K562 (cell line): ENCODE results near the gene SYT7. TPM values are rescaled to one million over a fixed set of nuclear protein-coding genes. Genes with fewer than 3 reads are reported as not detected.

ENCODE experiments used
- ATF1 ChIP-seq, 2 experiments: fragments of 450-650 bp in 1 of 2; IDR thresholded peaks; 2 replicates each; pipeline ENCODE4 v1.6.1; 2016; ENCODE audit warnings: missing compliant biosample characterization in 1 of 2, missing genetic modification characterization in 1 of 2
- CC2D1A ChIP-seq: fragments of 450-650 bp; IDR thresholded peaks from 2 replicates; pipeline ENCODE4 v1.6.1; 2017; ENCODE audit warnings: mild to moderate bottlenecking
- CTBP1 ChIP-seq: fragments of 450-650 bp; IDR thresholded peaks from 2 replicates; pipeline ENCODE4 v1.6.1; 2016; ENCODE audit warnings: borderline replicate concordance
- EP400 ChIP-seq: fragments of 450-650 bp; IDR thresholded peaks from 2 replicates; pipeline ENCODE4 v1.6.1; 2017; ENCODE audit warnings: antibody characterized with exemption, mild to moderate bottlenecking, moderate library complexity
- FOXK2 ChIP-seq, 2 experiments: fragments of 450-650 bp; IDR thresholded peaks in 1 of 2; conservative IDR thresholded peaks in 1 of 2; 2 replicates each; pipeline ENCODE4 v1.6.1; 2016; ENCODE audit warnings: low read depth in 2 of 2, mild to moderate bottlenecking in 1 of 2
- GATA2 ChIP-seq: sonication (generic); formaldehyde crosslinking; IDR thresholded peaks from 2 replicates; pipeline ENCODE4 v1.4.0; 2020; ENCODE audit warnings: mild to moderate bottlenecking, missing genetic modification reagents
- HOXB6 ChIP-seq: fragments of 250-450 bp; sonication (Bioruptor Pico); IDR thresholded peaks from 2 replicates; pipeline ENCODE4 v1.5.1; 2022; ENCODE audit warnings: mild to moderate bottlenecking, borderline replicate concordance
- L3MBTL2 ChIP-seq: fragments of 450-650 bp; IDR thresholded peaks from 2 replicates; pipeline ENCODE4 v1.6.1; 2016; ENCODE audit warnings: mild to moderate bottlenecking, moderate library complexity
- NFYB ChIP-seq: IDR thresholded peaks from 2 replicates; pipeline ENCODE4 v1.6.1; 2011; ENCODE audit warnings: mild to moderate bottlenecking, moderate library complexity; ENCODE audit not compliant: insufficient read length; ENCODE audit errors: extremely low read depth
- PHB2 ChIP-seq: fragments of 450-650 bp; IDR thresholded peaks from 2 replicates; pipeline ENCODE4 v1.6.1; 2017; ENCODE audit warnings: low read depth
- POLR2G ChIP-seq: fragments of 200-400 bp; formaldehyde crosslinking; IDR thresholded peaks from 2 replicates; pipeline ENCODE4 v1.6.1; 2017; ENCODE audit warnings: low read depth, mild to moderate bottlenecking, antibody characterized with exemption, low read length, moderate library complexity
- RAD21 ChIP-seq, 2 experiments: fragments of 250-450 bp in 1 of 2; fragments of 450-650 bp in 1 of 2; sonication (Bioruptor Pico) in 1 of 2; formaldehyde crosslinking in 1 of 2; IDR thresholded peaks in 1 of 2; conservative IDR thresholded peaks in 1 of 2; 2 replicates each; pipeline versions ENCODE4 v1.4.0 to v1.8.0; 2020 to 2022; ENCODE audit warnings: mild to moderate bottlenecking in 2 of 2, moderate library complexity in 1 of 2
- RHOXF2B ChIP-seq: fragments of 250-450 bp; sonication (Bioruptor Pico); conservative IDR thresholded peaks from 2 replicates; pipeline ENCODE4 v1.5.1; 2021
- SIRT6 ChIP-seq: IDR thresholded peaks from one replicate; pipeline ENCODE4 v1.6.1; 2012; ENCODE audit warnings: low read depth, mild to moderate bottlenecking, control low read depth, inconsistent platforms, low read length, moderate library complexity
- SUPT5H ChIP-seq: fragments of 450-650 bp; IDR thresholded peaks from 2 replicates; pipeline ENCODE4 v1.6.1; 2016
- ZNF174 ChIP-seq: fragments of 250-450 bp; sonication (Bioruptor Pico); IDR thresholded peaks from 2 replicates; pipeline ENCODE4 v1.4.0; 2020; ENCODE audit warnings: mild to moderate bottlenecking
- ZSCAN32 ChIP-seq: fragments of 450-650 bp; formaldehyde crosslinking; IDR thresholded peaks from 2 replicates; pipeline ENCODE4 v1.4.0; 2020; ENCODE audit warnings: mild to moderate bottlenecking, moderate library complexity
- polyA plus RNA-seq, 8 experiments: library from polyadenylated mRNA; depleted of rRNA in 4 of 8; stranded (reverse) in 5 of 8; unstranded in 3 of 8; fragments of >200 nt; fragmentation: Nextera tagmentation in 2 of 8; fragmentation: Illumina TruSeq in 1 of 8; extraction: Ambion mirVana in 2 of 8; extraction: Trizol in 1 of 8; gene quantifications; 2 replicates each; pipeline versions ENCODE4 v1.2.1 to v1.2.3, GENCODE V29; 2011 to 2014; ENCODE audit warnings: inconsistent platforms in 1 of 8, missing spikeins in 1 of 8
- total RNA-seq, 7 experiments: library from RNA; depleted of rRNA in 6 of 7; stranded (reverse); fragments of >200 nt in 6 of 7; fragmentation: Illumina TruSeq in 2 of 7; extraction: Trizol in 2 of 7; gene quantifications; 2 replicates each; pipeline versions ENCODE4 v1.2.1 to v1.2.3, GENCODE V29; 2011 to 2021; ENCODE audit warnings: low replicate concordance in 1 of 7
- TF ChIP-seq, protein P1 (sequence below): sonication (generic); formaldehyde crosslinking; IDR thresholded peaks from 2 replicates; pipeline ENCODE4 v1.8.0; 2022; ENCODE audit warnings: mild to moderate bottlenecking, missing genetic modification reagents
- TF ChIP-seq, protein P2 (sequence below): sonication (generic); formaldehyde crosslinking; IDR thresholded peaks from 2 replicates; pipeline ENCODE4 v1.9.0; 2022; ENCODE audit warnings: mild to moderate bottlenecking, missing genetic modification reagents
- TF ChIP-seq, protein P3 (sequence below), 2 experiments: fragments of 200-800 bp in 1 of 2; sonication (Bioruptor generic) in 1 of 2; sonication (generic) in 1 of 2; formaldehyde crosslinking in 1 of 2; IDR thresholded peaks in 1 of 2; conservative IDR thresholded peaks in 1 of 2; 2 replicates each; pipeline versions ENCODE4 v1.5.0 to v1.6.1; 2016 to 2020; ENCODE audit warnings: missing compliant biosample characterization in 1 of 2, missing genetic modification characterization in 1 of 2, missing genetic modification reagents in 1 of 2

SYT7 gene
- total and polyA plus RNA-seq, 9 of the 15 experiments (the other 6 are each of a cell fraction or from before 2014, with no cell fraction given): 0.01 to 0.51 (median 0.16) TPM; not detected in 1

DNA sequence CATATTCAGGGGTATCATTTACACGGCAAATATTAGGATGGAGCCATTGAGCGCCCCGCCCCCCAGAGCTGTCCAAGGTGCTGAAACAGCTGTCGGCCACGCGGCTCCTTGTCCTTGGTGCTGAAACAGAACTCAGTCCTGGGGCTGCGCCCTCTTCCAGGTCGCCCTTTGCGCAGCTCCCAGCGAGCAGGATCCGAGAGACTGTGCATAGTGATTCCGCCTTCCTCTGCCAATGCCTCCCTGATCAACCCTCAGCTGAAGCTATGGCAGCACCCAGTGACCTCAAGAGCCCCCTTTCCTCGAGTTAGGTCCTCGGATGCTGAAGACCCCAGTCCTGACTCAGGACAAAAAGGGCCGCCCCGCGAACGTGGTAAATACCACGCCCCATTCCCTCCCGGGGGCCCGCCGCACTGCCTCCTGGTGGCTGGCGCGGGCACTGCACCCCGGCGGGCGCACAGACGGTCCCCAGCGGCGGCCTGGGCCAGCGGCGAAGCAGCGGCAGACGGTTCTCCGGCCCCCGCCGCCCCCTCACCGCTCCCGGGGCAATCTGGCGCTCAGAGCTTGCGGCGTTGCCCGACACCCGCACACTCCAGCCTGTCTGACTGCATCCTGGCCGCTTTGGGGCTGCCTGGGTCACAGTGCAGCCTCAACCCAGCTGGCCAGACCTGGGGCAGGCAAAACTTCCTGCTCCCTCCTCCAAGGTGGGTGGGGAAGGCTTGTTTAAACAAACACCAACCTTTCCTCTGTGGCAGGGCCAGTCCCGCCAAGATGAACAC is 13.4 kb downstream of the SYT7 start (continued):
- TF ChIP-seq RAD21 (CRISPR knock-in tag; conservative IDR thresholded peaks at IDR 0.05 in 1 of 2, IDR thresholded peaks at IDR 0.05 in 1 of 2) (peak; percentile 34 to 44; a peak in 3 of 4 replicates), NFYB (no peak), FOXK2 (conservative IDR thresholded peaks at IDR 0.05 in 1 of 2, IDR thresholded peaks at IDR 0.05 in 1 of 2; ENCODE audit: low read depth in 2 of 2) (peak; percentile 71 to 81), ZNF174 (CRISPR knock-in tag) (no peak), HOXB6 (CRISPR knock-in tag) (no peak), GATA2 (CRISPR knock-in tag) (peak; percentile 77), SUPT5H (no peak), ATF1 (CRISPR knock-in tag; IDR thresholded peaks at IDR 0.05) (peak; percentile 87), ATF1 (tag; IDR thresholded peaks at IDR 0.05) (peak; percentile 74), CC2D1A (peak; percentile 74; the same call in 1 of the 2 replicates), PHB2 (no peak), POLR2G (no peak), L3MBTL2 (no peak), SIRT6 (no peak), ZSCAN32 (CRISPR knock-in tag) (no peak), CTBP1 (peak; percentile 74; the same call in 1 of the 2 replicates), EP400 (no peak), RHOXF2B (no peak)
- TF ChIP-seq, protein P1, sequence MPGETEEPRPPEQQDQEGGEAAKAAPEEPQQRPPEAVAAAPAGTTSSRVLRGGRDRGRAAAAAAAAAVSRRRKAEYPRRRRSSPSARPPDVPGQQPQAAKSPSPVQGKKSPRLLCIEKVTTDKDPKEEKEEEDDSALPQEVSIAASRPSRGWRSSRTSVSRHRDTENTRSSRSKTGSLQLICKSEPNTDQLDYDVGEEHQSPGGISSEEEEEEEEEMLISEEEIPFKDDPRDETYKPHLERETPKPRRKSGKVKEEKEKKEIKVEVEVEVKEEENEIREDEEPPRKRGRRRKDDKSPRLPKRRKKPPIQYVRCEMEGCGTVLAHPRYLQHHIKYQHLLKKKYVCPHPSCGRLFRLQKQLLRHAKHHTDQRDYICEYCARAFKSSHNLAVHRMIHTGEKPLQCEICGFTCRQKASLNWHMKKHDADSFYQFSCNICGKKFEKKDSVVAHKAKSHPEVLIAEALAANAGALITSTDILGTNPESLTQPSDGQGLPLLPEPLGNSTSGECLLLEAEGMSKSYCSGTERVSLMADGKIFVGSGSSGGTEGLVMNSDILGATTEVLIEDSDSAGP: peak; percentile 83; the same call in 1 of the 2 replicates
- TF ChIP-seq, protein P2, sequence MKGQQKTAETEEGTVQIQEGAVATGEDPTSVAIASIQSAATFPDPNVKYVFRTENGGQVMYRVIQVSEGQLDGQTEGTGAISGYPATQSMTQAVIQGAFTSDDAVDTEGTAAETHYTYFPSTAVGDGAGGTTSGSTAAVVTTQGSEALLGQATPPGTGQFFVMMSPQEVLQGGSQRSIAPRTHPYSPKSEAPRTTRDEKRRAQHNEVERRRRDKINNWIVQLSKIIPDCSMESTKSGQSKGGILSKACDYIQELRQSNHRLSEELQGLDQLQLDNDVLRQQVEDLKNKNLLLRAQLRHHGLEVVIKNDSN (CRISPR knock-in tag): peak; percentile 76
- TF ChIP-seq, protein P3, sequence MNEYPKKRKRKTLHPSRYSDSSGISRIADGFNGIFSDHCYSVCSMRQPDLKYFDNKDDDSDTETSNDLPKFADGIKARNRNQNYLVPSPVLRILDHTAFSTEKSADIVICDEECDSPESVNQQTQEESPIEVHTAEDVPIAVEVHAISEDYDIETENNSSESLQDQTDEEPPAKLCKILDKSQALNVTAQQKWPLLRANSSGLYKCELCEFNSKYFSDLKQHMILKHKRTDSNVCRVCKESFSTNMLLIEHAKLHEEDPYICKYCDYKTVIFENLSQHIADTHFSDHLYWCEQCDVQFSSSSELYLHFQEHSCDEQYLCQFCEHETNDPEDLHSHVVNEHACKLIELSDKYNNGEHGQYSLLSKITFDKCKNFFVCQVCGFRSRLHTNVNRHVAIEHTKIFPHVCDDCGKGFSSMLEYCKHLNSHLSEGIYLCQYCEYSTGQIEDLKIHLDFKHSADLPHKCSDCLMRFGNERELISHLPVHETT (CRISPR knock-in tag; conservative IDR thresholded peaks at IDR 0.05 in 1 of 2, IDR thresholded peaks at IDR 0.05 in 1 of 2): peak; percentile 91 to 98
